GM12872 (cell line): ENCODE measurements around the gene AIF1.

Experiments used
- TF ChIP-seq, protein P1 (sequence below): IDR thresholded peaks from 3 replicates; pipeline ENCODE4 v1.5.1; 2011; ENCODE audit warnings: low read depth, mild to moderate bottlenecking, low read length, moderate library complexity; ENCODE audit not compliant: insufficient read depth

Gene AIF1

DNA sequence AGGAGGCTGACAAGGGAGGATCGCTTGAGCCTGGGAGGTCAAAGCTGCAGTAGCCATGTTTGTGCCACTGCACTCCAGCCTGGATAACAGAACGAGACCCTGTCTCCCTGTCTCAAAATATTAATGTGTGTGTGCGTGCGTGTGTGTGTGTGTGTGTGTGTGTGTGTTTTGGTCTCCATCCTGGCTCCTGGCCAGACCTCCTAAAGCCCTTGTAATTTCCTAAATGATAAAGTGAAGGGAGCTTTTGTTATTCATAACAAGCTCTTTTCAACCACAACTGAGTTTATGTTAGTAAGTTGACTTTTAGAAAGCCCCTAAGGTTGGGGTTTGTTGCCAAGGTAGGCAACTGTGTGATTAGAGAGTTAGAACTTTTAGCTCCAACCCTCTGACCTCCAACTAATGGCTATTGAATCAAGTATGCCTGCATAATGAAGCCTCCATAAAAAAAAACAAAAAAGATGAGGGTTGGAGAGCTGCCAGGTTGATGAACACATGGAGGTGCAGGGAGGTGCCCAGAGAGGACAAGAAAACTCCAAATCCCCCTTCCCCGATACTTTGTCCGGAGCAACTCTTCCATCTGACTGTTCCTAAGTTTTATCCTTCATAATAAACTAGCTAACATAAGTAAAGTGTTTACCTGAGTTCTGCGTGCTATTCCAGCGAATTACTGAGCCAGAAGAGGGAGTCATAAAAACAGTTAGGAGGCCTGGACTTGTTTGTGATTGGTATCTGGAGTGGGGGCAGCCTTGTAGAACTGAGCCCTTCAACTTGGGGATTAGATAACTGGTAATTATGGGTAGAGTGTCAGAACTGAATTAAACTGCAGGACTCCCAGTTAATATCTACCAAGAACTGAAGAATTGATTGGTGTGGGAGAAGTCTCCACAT is 5.3 kb upstream of the AIF1 start:
- TF ChIP-seq, protein P1, sequence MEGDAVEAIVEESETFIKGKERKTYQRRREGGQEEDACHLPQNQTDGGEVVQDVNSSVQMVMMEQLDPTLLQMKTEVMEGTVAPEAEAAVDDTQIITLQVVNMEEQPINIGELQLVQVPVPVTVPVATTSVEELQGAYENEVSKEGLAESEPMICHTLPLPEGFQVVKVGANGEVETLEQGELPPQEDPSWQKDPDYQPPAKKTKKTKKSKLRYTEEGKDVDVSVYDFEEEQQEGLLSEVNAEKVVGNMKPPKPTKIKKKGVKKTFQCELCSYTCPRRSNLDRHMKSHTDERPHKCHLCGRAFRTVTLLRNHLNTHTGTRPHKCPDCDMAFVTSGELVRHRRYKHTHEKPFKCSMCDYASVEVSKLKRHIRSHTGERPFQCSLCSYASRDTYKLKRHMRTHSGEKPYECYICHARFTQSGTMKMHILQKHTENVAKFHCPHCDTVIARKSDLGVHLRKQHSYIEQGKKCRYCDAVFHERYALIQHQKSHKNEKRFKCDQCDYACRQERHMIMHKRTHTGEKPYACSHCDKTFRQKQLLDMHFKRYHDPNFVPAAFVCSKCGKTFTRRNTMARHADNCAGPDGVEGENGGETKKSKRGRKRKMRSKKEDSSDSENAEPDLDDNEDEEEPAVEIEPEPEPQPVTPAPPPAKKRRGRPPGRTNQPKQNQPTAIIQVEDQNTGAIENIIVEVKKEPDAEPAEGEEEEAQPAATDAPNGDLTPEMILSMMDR = no peak

DNA sequence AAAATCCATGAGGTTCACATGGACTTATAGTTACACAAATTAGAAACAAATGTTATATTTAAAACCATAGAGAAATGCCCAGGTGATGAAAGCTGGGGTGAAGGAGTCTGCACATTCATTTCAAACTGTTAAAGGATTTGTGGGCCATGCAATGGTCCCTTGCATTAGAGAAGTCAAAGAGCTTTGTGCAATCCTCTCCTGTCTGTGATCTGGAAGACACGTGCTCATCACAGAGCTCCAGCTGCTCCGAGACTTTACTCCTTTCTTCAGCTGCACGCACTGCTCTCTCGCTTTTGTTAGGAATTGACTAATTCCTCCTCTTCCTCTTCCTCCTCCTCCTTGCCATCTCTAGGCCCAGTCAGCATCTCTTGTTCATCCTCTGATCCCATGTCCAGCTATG is 4.1 kb upstream of the AIF1 start:
- TF ChIP-seq, protein P1 = no peak

- TF ChIP-seq, protein P1 = no peak
Measured at GRCh38 chr6:31614075-31614619, 887 bp upstream of the AIF1 start.

DNA sequence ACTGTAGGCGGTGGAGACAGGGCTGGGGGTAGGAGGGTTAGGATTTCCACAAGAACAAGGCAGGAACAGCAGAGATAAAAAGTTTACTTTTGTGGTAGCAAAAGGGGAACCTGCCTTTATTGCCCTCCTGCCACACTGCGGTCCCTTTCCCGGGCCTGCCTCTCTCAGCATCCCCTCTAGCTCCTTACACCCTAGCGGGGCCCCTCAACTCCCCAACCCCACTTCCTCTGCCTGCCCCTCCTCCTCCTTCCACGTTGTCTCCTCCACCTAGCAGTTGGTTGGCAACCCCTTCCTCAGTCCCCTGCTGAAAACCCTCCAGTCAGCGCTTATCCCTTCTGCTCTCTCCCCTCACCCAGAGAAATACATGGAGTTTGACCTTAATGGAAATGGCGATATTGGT is 714 bp downstream of the AIF1 start:
- TF ChIP-seq, protein P1 = no peak

GRCh38 chr6:31617010-31617409 is 2.0 kb downstream of the AIF1 start:
- TF ChIP-seq, protein P1 = no peak

DNA sequence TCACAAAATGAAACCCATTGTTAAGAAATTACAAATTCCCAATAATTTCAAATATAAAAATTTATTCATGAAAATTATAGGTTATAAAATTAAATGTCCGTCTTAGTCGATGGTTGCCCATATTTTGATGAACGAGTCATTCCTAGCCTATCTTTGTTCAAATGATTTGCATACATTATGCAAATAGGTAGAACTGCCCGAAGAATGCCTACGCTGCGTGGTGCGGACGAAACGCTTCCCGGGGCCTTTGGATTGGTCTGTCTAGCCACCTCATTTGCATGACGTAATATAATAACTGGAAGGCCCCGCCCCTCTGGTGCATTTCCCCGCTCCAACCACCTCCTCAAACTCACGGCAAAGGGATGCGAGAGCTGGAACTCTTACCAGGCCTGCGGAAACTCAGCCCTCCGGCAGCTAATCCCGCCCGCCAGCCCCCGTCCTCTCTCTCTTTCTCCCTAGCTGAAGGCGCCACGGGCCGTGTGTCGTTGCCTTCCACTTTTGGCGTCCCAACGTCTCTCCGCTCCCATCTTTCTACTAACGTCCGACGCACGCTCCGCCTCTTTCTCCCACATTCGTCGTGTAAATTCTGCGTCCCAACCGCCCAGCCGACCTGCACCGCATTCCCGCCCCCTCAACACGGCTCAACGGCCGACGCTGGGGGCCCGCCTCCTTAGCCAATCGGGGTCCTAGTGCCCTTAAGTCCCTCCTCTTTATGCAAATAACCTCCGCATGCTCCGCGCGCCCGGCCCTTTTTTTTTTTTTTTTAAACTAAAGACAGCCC is 5.0 kb downstream of the AIF1 start:
- TF ChIP-seq, protein P1 = no peak
